Measurements from ENCODE around the gene SLC30A2.
"Not testable (repeated sequence)": the region's sequence is repeated elsewhere in the genome, so short reads cannot be mapped to it uniquely, and the experiment has no call there.

The SLC30A2 gene
- long read RNA-seq, donor 1, partial matches to known transcripts: 0 of 2 reads
- long read RNA-seq, donor 1, other reads (novel, unspliced or antisense): 0 of 2 reads
- long read RNA-seq, donor 2: 0 reads
- long read RNA-seq, donor 3, partial matches to known transcripts: 0 of 1 reads
- long read RNA-seq, donor 3, other reads (novel, unspliced or antisense): 0 of 1 reads
- long read RNA-seq, donor 4, partial matches to known transcripts: 0 of 3 reads
- long read RNA-seq, donor 4, other reads (novel, unspliced or antisense): 0 of 3 reads
- long read RNA-seq, donor 5, transcript SLC30A2-201 (8 exons, 2,494 nt): major isoform, 6 of 6 reads
- long read RNA-seq, donor 5, partial matches to known transcripts: 0 of 6 reads
- long read RNA-seq, donor 5, other reads (novel, unspliced or antisense): 0 of 6 reads
- long read RNA-seq, donor 6: 0 reads
- long read RNA-seq, donor 7, partial matches to known transcripts: 0 of 1 reads
- long read RNA-seq, donor 7, other reads (novel, unspliced or antisense): 0 of 1 reads
- long read RNA-seq, donor 8, partial matches to known transcripts: 0 of 1 reads
- long read RNA-seq, donor 8, other reads (novel, unspliced or antisense): 0 of 1 reads

GRCh38 chr1:26045722-26046245, at the start of gene SLC30A2:
SLC30A2 (minus strand) TSS chr1:26046118; CDS start chr1:26045896, 222 bp downstream.
- DNase-seq: peak; percentile 75

- DNase-seq: peak; percentile 47
Observed at GRCh38 chr1:26094677-26095383, 48.9 kb upstream of the SLC30A2 start.

- DNase-seq: peak; percentile 21
Observed at GRCh38 chr1:26094076-26094669, 48.3 kb upstream of the SLC30A2 start.

- DNase-seq: not testable (repeated sequence)
Observed at GRCh38 chr1:26093569-26093968, 47.7 kb upstream of the SLC30A2 start.

- DNase-seq: no peak
Observed at GRCh38 chr1:26092422-26092821, 46.5 kb upstream of the SLC30A2 start.

- DNase-seq: no peak
Observed at GRCh38 chr1:26090893-26091292, 45.0 kb upstream of the SLC30A2 start.

- DNase-seq: no peak
Observed at GRCh38 chr1:26089125-26089524, 43.2 kb upstream of the SLC30A2 start.

GRCh38 chr1:26084844-26085243, 38.9 kb upstream of the SLC30A2 start:
- no peak for DNase-seq

- no peak for DNase-seq
Observed at GRCh38 chr1:26084091-26084561, 38.2 kb upstream of the SLC30A2 start.

- no peak for DNase-seq
Observed at GRCh38 chr1:26083208-26083607, 37.3 kb upstream of the SLC30A2 start.

- no peak for DNase-seq
Observed at GRCh38 chr1:26082020-26082350, 36.1 kb upstream of the SLC30A2 start.

- no peak for DNase-seq
Observed at GRCh38 chr1:26081267-26082019, 35.5 kb upstream of the SLC30A2 start.

GRCh38 chr1:26079960-26080814, 34.3 kb upstream of the SLC30A2 start:
- no peak for DNase-seq

- DNase-seq: no peak
Observed at GRCh38 chr1:26079178-26079563, 33.3 kb upstream of the SLC30A2 start.

GRCh38 chr1:26078286-26079177, 32.6 kb upstream of the SLC30A2 start:
- no peak for DNase-seq

GRCh38 chr1:26077524-26077923, 31.6 kb upstream of the SLC30A2 start:
- no peak for DNase-seq

- no peak for DNase-seq
Observed at GRCh38 chr1:26075421-26076144, 29.7 kb upstream of the SLC30A2 start.

- no peak for DNase-seq
Observed at GRCh38 chr1:26072305-26072704, 26.4 kb upstream of the SLC30A2 start.

GRCh38 chr1:26070963-26071342, 25.0 kb upstream of the SLC30A2 start:
- DNase-seq: no peak

All from right kidney (tissue), 9 donors.